GM12878 (cell line): ENCODE measurements around the gene SMIM44. TPM values are rescaled to one million over a fixed set of nuclear protein-coding genes. Genes with fewer than 3 reads are reported as not detected.
"Not testable (repeated sequence)": the region's sequence is repeated elsewhere in the genome, so short reads cannot be mapped to it uniquely, and the experiment has no call there.

Experiments used
- ATAC-seq: fragments of 200-7000 bp; cut with Tn5 transposase; 3 replicates; pipeline ENCODE4 v1.9.1; 2020; ENCODE audit warnings: mild to moderate bottlenecking, moderate library complexity
- BruUV-seq: library from RNA; stranded (reverse); fragments of 400-500 nt; replicated peaks from 2 replicates; lab custom pipeline; 2021; lab: Mats Ljungman, UMichigan
- CTCF ChIA-PET: fragments of 300-600 bp; sonication (Branson Sonifier 250); formaldehyde crosslinking; extraction: SDS; loops from one replicate; lab custom pipeline; 2021; ENCODE audit warnings: inconsistent platforms; lab: Yijun Ruan, JAX
- POLR2A ChIA-PET: fragments of 350-600 bp; formaldehyde crosslinking; extraction: SDS; loops from one replicate; lab custom pipeline; 2021; ENCODE audit warnings: inconsistent platforms; lab: Charles Lee
- RAD21 ChIA-PET: fragments of 300-600 bp; sonication (Branson Sonifier 250); formaldehyde crosslinking; loops from one replicate; lab custom pipeline; 2023; ENCODE audit warnings: antibody characterized with exemption; ENCODE audit not compliant: unreplicated experiment; lab: Charles Lee
- SMC1A ChIA-PET: fragments of 300-600 bp; sonication (Branson Sonifier 250); formaldehyde crosslinking; loops from one replicate; lab custom pipeline; 2023; ENCODE audit not compliant: unreplicated experiment, uncharacterized antibody; lab: Charles Lee
- DNase-seq: peaks from one replicate; pipeline ENCODE4 v3.0.0-alpha.2; 2011; ENCODE audit warnings: low read depth, low spot score
- FAIRE-seq: peaks from 3 replicates; lab custom pipeline; 2011; peaks lifted over from hg19 to GRCh38; lab: Jason Lieb, UNC
- H2AFZ ChIP-seq: 2 replicates; pipeline ENCODE4 v1.6.0; 2011; ENCODE audit warnings: low read depth, low read length, control low read depth; ENCODE audit not compliant: control insufficient read depth
- H3K27ac ChIP-seq: 2 replicates; pipeline ENCODE4 v1.5.1; 2011; ENCODE audit warnings: control low read depth; ENCODE audit not compliant: control insufficient read depth, insufficient read depth
- H3K27me3 ChIP-seq, 2 experiments: replicated peaks in 1 of 2; 2 replicates each; pipeline versions ENCODE4 v1.6.0 to v1.6.1; 2011; ENCODE audit warnings: low read length in 1 of 2; ENCODE audit not compliant: control insufficient read depth in 2 of 2, insufficient read depth in 2 of 2
- H3K36me3 ChIP-seq, 2 experiments: 2 replicates each; pipeline ENCODE4 v1.5.1; 2011; ENCODE audit warnings: low read length in 1 of 2; ENCODE audit not compliant: control insufficient read depth in 2 of 2, insufficient read depth in 2 of 2
- H3K4me1 ChIP-seq: 2 replicates; pipeline ENCODE4 v1.6.1; 2011; ENCODE audit warnings: mild to moderate bottlenecking, low read length, moderate library complexity, mixed read lengths; ENCODE audit not compliant: control insufficient read depth, insufficient read depth
- H3K4me2 ChIP-seq: 2 replicates; pipeline ENCODE4 v1.6.0; 2011; ENCODE audit warnings: control low read depth; ENCODE audit not compliant: control insufficient read depth, insufficient read depth
- H3K4me3 ChIP-seq: fragments of 200-600 bp; sonication (generic); 2 replicates; pipeline ENCODE4 v1.5.1; 2016
- H3K79me2 ChIP-seq: 2 replicates; pipeline ENCODE4 v1.6.0; 2011; ENCODE audit warnings: low read length; ENCODE audit not compliant: control insufficient read depth, insufficient read depth
- H3K9ac ChIP-seq: 2 replicates; pipeline ENCODE4 v1.8.0; 2011; ENCODE audit warnings: low read length, control low read depth, mixed read lengths; ENCODE audit not compliant: control insufficient read depth, insufficient read depth
- H3K9me3 ChIP-seq: replicated peaks from 3 replicates; pipeline ENCODE4 v1.5.1; 2011; ENCODE audit warnings: mild to moderate bottlenecking, low read length; ENCODE audit not compliant: control insufficient read depth, insufficient read depth
- H4K20me1 ChIP-seq: 2 replicates; pipeline ENCODE4 v1.6.0; 2011; ENCODE audit not compliant: control insufficient read depth, insufficient read depth
- ZBED1 ChIP-seq: IDR thresholded peaks from 2 replicates; pipeline ENCODE4 v1.6.1; 2016; ENCODE audit warnings: borderline replicate concordance
- WGBS: methylation state at CpG from one replicate; pipeline ENCODE4 v1.1.6; 2016; ENCODE audit warnings: low lambda C conversion rate; ENCODE audit not compliant: insufficient replicate concordance, insufficient coverage; ENCODE audit errors: missing lambda C conversion rate; 5-methylcytosine and 5-hydroxymethylcytosine counted together
- in situ Hi-C: fragments of 300-500 bp; cut with MboI; formaldehyde crosslinking; loops from 9 replicates; pipeline ENCODE4 v1.14.3; 2018; ENCODE audit warnings: mixed read lengths
- intact Hi-C: fragments of 100-400 bp; cut with micrococcal nuclease; formaldehyde crosslinking; loops from one replicate; pipeline ENCODE4 v1.14.2; 2022; ENCODE audit not compliant: unreplicated experiment
- polyA plus RNA-seq, 11 experiments: library from polyadenylated mRNA; depleted of rRNA in 4 of 11; unstranded in 6 of 11; stranded (reverse) in 5 of 11; fragments of >200 nt; fragmentation: Nextera tagmentation in 4 of 11; fragmentation: Illumina TruSeq in 1 of 11; extraction: Ambion mirVana in 4 of 11; extraction: Trizol in 1 of 11; gene quantifications; 1 replicate in 1 of 11; 2 replicates in 10 of 11; pipeline versions ENCODE4 v1.2.1 to v1.2.3, GENCODE V29; 2011 to 2016; ENCODE audit warnings: inconsistent platforms in 2 of 11, missing spikeins in 2 of 11, low read depth in 1 of 11
- total RNA-seq, 4 experiments: library from RNA; depleted of rRNA in 3 of 4; stranded (reverse); fragments of >200 nt in 3 of 4; fragmentation: Illumina TruSeq in 1 of 4; extraction: Trizol in 1 of 4; gene quantifications; 2 replicates each; pipeline versions ENCODE4 v1.2.1 to v1.2.3, GENCODE V29; 2013 to 2021
- TF ChIP-seq, protein P1 (sequence below): IDR thresholded peaks from 2 replicates; pipeline ENCODE4 v1.6.1; 2012; ENCODE audit warnings: low read depth, low read length, improper control_type of control experiment
- TF ChIP-seq, protein P2 (sequence below): IDR thresholded peaks from 2 replicates; pipeline ENCODE4 v1.6.1; 2011; ENCODE audit warnings: low read depth, low read length, improper control_type of control experiment, borderline replicate concordance
- TF ChIP-seq, protein P3 (sequence below): fragments of 450-650 bp; IDR thresholded peaks from 2 replicates; pipeline ENCODE4 v1.6.1; 2017; ENCODE audit warnings: antibody characterized with exemption, mild to moderate bottlenecking, moderate library complexity

SMIM44 gene
- total and polyA plus RNA-seq, 10 of the 15 experiments (the other 5 are each of a cell fraction or from before 2014, with no cell fraction given): not detected

DNA sequence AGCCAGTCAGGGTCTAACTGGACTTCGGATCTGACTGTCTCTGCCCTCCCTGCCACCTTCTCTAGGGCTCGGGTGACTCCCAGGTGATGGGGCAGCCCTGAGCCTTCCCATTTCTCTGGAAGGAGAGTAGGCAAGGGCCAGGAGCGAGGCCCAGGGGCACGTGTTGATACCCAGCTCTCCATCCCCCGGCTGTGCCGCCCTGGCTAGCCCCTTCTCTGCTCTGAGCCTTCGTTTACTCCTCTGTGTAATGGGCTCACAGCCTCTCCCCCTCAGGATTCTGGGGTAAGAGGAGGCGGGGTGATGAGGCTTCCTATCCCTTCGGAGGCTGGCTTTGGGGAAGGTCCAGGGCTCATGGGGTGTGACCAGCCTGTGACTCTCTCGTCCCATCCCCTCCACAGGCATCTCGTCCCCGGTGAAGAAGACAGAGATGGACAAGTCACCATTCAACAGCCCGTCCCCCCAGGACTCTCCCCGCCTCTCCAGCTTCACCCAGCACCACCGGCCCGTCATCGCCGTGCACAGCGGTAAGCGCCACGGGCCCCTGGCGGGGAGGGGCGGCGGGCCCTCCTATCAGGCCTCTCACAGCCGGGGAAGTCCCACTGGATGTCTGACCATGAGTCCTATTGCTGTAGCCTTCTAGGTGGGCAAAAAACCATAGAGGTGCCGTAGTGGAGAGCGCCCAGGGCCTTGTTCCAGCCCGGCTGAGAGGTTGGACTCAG, 34.5 kb downstream of the SMIM44 start (continued):
- TF ChIP-seq, protein P1, sequence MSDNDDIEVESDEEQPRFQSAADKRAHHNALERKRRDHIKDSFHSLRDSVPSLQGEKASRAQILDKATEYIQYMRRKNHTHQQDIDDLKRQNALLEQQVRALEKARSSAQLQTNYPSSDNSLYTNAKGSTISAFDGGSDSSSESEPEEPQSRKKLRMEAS: no peak
- TF ChIP-seq, protein P2, sequence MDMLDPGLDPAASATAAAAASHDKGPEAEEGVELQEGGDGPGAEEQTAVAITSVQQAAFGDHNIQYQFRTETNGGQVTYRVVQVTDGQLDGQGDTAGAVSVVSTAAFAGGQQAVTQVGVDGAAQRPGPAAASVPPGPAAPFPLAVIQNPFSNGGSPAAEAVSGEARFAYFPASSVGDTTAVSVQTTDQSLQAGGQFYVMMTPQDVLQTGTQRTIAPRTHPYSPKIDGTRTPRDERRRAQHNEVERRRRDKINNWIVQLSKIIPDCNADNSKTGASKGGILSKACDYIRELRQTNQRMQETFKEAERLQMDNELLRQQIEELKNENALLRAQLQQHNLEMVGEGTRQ: no peak
- TF ChIP-seq ZBED1: no peak
- TF ChIP-seq, protein P3, sequence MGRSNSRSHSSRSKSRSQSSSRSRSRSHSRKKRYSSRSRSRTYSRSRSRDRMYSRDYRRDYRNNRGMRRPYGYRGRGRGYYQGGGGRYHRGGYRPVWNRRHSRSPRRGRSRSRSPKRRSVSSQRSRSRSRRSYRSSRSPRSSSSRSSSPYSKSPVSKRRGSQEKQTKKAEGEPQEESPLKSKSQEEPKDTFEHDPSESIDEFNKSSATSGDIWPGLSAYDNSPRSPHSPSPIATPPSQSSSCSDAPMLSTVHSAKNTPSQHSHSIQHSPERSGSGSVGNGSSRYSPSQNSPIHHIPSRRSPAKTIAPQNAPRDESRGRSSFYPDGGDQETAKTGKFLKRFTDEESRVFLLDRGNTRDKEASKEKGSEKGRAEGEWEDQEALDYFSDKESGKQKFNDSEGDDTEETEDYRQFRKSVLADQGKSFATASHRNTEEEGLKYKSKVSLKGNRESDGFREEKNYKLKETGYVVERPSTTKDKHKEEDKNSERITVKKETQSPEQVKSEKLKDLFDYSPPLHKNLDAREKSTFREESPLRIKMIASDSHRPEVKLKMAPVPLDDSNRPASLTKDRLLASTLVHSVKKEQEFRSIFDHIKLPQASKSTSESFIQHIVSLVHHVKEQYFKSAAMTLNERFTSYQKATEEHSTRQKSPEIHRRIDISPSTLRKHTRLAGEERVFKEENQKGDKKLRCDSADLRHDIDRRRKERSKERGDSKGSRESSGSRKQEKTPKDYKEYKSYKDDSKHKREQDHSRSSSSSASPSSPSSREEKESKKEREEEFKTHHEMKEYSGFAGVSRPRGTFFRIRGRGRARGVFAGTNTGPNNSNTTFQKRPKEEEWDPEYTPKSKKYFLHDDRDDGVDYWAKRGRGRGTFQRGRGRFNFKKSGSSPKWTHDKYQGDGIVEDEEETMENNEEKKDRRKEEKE: no peak
- TF ChIP-seq, all 136 proteins: peak for 0

DNA sequence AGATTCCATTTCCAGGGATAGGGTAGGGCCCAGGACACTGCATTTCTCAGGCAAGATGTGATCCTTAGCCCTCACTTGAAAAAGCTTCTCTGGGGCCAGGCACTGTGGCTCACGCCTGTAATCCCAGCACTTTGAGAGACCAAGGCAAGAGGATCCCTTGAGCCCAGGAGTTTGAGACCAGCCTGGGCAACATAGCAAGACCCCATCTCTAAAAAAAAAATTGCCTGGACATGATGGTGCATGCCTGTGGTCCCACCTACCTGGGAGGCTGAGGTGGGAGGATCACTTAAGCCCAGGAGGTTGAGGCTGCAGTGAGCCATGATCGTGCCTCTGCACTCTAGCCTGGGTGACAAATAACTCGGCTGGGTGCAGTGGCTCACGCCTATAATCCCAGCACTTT, 36.6 kb downstream of the SMIM44 start:
- H3K4me3 ChIP-seq, H3K9ac ChIP-seq, in situ Hi-C loops, POLR2A ChIA-PET, H3K4me1 ChIP-seq, H3K27ac ChIP-seq, SMC1A ChIA-PET, H3K4me2 ChIP-seq, RAD21 ChIA-PET, DNase-seq, H4K20me1 ChIP-seq, CTCF ChIA-PET, intact Hi-C loops, FAIRE-seq, H3K27me3 ChIP-seq, BruUV-seq, H3K9me3 ChIP-seq, ATAC-seq, H3K79me2 ChIP-seq, H2AFZ ChIP-seq: not testable (repeated sequence)
- WGBS: 73% methylated on average over 4 of the region's 4 CpGs
- H3K36me3 ChIP-seq: peaks cover 13 to 28% of the 10 kb centered on the region in 2 experiments; a peak in 3 of 4 replicates
